Measurements from ENCODE around the gene FURIN. TPM values are rescaled to one million over a fixed set of nuclear protein-coding genes. Genes with fewer than 3 reads are reported as not detected.

Gene FURIN
- total and polyA plus RNA-seq, 9 of the 15 experiments (the other 6 are each of a cell fraction or from before 2014, with no cell fraction given) = 0.92 to 99.9 (median 34.8) TPM

DNA sequence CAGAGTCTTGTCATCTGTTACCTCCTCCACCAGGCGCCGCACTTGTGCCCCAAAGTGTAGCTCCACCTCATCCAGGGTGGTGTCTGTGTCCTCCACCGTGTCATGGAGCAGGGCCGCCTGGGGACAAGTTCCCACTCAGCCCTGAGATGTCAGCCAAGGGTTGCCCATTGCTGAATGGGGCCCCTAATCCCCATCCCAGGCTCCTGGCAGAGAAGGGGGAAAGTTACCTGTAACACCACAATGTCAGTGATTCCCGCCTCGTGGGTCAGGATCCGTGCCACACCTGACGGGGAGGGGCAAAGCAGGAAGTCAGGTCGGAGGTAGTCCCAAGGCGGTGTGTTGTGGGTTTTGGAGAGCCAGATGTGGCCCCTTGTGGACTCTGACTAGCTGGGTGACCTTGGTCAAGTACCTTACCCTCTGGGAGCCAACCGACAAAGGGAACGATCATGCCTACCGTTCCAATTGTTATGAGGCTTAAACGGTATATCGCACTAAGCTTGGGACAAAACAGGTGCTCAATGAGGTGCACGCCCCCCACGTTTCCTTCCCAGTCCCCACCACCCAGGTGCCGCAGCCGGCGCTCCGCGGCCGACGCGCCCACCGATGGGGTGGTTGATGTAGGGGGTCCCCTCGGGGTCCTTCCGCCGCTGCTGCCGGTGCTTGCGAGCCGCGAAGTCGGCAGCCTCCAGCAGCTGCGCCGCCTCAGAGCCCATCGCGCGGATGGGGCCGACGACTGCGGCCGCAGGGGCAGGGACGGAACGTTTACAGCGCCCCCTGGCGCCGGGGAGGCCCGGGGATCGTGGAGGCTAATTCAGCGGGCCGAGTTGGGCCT lies 63.7 kb downstream of the FURIN start, which contains the start of gene HDDC3 (continued):
- no peak for TF ChIP-seq NR1H2 (CRISPR knock-in tag; IDR thresholded peaks at IDR 0.05)
- no peak; a peak in 1 of 4 replicates for TF ChIP-seq CSDE1 (IDR thresholded peaks at IDR 0.05)
- TF ChIP-seq TEAD1 (CRISPR knock-in tag; IDR thresholded peaks at IDR 0.05) = peak; percentile 4 to 70; a peak in 2 of 4 replicates
- TF ChIP-seq SNRNP70 (optimal IDR thresholded peaks at IDR 0.05; ENCODE audit: low read depth, low read length) = no peak
- TF ChIP-seq NEUROD1 (IDR thresholded peaks at IDR 0.05; ENCODE audit: borderline replicate concordance, low read depth, low read length, partially characterized antibody) = peak; percentile 66
- 0 out of 2 replicates have a peak, but pooled peaks have one; percentile 36 for TF ChIP-seq RNF2 (IDR thresholded peaks at IDR 0.05)
- no peak for TF ChIP-seq ZNF707 (CRISPR knock-in tag; conservative IDR thresholded peaks at IDR 0.05)
- TF ChIP-seq, protein P1, sequence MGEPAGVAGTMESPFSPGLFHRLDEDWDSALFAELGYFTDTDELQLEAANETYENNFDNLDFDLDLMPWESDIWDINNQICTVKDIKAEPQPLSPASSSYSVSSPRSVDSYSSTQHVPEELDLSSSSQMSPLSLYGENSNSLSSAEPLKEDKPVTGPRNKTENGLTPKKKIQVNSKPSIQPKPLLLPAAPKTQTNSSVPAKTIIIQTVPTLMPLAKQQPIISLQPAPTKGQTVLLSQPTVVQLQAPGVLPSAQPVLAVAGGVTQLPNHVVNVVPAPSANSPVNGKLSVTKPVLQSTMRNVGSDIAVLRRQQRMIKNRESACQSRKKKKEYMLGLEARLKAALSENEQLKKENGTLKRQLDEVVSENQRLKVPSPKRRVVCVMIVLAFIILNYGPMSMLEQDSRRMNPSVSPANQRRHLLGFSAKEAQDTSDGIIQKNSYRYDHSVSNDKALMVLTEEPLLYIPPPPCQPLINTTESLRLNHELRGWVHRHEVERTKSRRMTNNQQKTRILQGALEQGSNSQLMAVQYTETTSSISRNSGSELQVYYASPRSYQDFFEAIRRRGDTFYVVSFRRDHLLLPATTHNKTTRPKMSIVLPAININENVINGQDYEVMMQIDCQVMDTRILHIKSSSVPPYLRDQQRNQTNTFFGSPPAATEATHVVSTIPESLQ (CRISPR knock-in tag; IDR thresholded peaks at IDR 0.05) = no peak
- TF ChIP-seq, protein P2, sequence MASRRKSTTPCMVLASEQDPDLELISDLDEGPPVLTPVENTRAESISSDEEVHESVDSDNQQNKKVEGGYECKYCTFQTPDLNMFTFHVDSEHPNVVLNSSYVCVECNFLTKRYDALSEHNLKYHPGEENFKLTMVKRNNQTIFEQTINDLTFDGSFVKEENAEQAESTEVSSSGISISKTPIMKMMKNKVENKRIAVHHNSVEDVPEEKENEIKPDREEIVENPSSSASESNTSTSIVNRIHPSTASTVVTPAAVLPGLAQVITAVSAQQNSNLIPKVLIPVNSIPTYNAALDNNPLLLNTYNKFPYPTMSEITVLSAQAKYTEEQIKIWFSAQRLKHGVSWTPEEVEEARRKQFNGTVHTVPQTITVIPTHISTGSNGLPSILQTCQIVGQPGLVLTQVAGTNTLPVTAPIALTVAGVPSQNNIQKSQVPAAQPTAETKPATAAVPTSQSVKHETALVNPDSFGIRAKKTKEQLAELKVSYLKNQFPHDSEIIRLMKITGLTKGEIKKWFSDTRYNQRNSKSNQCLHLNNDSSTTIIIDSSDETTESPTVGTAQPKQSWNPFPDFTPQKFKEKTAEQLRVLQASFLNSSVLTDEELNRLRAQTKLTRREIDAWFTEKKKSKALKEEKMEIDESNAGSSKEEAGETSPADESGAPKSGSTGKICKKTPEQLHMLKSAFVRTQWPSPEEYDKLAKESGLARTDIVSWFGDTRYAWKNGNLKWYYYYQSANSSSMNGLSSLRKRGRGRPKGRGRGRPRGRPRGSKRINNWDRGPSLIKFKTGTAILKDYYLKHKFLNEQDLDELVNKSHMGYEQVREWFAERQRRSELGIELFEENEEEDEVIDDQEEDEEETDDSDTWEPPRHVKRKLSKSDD (conservative IDR thresholded peaks at IDR 0.05; ENCODE audit: low read length) = no peak
- TF ChIP-seq SP1 (CRISPR knock-in tag; IDR thresholded peaks at IDR 0.05) = no peak; the same call in 1 of the 2 replicates
- no peak for TF ChIP-seq ZNF79 (CRISPR knock-in tag; IDR thresholded peaks at IDR 0.05; ENCODE audit: low read depth)
- TF ChIP-seq, protein P3, sequence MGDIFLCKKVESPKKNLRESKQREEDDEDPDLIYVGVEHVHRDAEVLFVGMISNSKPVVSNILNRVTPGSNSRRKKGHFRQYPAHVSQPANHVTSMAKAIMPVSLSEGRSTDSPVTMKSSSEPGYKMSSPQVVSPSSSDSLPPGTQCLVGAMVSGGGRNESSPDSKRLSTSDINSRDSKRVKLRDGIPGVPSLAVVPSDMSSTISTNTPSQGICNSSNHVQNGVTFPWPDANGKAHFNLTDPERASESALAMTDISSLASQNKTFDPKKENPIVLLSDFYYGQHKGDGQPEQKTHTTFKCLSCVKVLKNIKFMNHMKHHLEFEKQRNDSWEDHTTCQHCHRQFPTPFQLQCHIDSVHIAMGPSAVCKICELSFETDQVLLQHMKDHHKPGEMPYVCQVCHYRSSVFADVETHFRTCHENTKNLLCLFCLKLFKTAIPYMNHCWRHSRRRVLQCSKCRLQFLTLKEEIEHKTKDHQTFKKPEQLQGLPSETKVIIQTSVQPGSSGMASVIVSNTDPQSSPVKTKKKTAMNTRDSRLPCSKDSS (IDR thresholded peaks at IDR 0.05; ENCODE audit: low read depth, partially characterized antibody) = no peak
- TF ChIP-seq ZNF766 (CRISPR knock-in tag; conservative IDR thresholded peaks at IDR 0.05) = no peak
- peak; percentile 15; the same call in 1 of the 2 replicates for TF ChIP-seq NBN (IDR thresholded peaks at IDR 0.05; ENCODE audit: low read depth)
- TF ChIP-seq FOXA3 (CRISPR knock-in tag; conservative IDR thresholded peaks at IDR 0.05 in 1 of 2, IDR thresholded peaks at IDR 0.05 in 1 of 2) = 0 out of 4 replicates have a peak, but pooled peaks of 1 of the 2 experiments have one; percentile 20
- TF ChIP-seq, protein P4, sequence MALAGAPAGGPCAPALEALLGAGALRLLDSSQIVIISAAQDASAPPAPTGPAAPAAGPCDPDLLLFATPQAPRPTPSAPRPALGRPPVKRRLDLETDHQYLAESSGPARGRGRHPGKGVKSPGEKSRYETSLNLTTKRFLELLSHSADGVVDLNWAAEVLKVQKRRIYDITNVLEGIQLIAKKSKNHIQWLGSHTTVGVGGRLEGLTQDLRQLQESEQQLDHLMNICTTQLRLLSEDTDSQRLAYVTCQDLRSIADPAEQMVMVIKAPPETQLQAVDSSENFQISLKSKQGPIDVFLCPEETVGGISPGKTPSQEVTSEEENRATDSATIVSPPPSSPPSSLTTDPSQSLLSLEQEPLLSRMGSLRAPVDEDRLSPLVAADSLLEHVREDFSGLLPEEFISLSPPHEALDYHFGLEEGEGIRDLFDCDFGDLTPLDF (CRISPR knock-in tag; IDR thresholded peaks at IDR 0.05) = no peak; the same call in none of the 2 replicates

All from K562 (cell line).